ENCODE data around the gene NOL3.

- TF ChIP-seq CTCF (conservative IDR thresholded peaks at IDR 0.05): no peak
- TF ChIP-seq ZFX (IDR thresholded peaks at IDR 0.05): no peak
These were observed 8.7 kb upstream of the NOL3 start for GRCh38 chr16:67161595-67162058.

All from C4-2B (cell line).